ENCODE measurements around the gene MPP3. TPM values are rescaled to one million over a fixed set of nuclear protein-coding genes. Genes with fewer than 3 reads are reported as not detected.

Gene MPP3
- total RNA-seq, 1 experiment from 2014 or later: 5.7 TPM

DNA sequence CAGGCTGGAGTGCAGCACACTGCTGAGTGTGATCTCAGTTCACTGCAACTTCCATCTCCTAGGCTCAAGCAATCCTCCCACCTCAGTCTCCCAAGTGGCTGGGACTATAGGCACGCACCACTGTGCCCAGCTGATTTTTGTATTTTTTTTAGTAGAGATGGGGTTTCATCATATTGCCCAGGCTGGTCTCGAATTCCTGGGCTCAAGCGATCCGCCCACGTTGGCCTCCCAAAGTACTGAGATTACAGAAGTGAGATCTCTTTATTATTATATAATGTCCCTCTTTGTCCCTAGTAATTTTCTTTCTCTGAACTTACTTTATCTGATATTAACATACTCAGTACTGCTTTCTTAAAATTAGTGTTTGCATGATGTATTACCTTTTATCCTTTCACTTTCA lies 44.4 kb downstream of the MPP3 start:
- ChIA-PET POLR2A (ENCODE audit: low non-redundant PET) (no interaction called here), CTCF (no interaction called here)
- Histone ChIP-seq H3K27me3 (replicated peaks; ENCODE audit: insufficient read depth, low read depth, low read length, poor library complexity) (no peaks in the 10 kb centered on the region), H3K9me3 (ENCODE audit: low read depth, low read length, poor library complexity, severe bottlenecking) (no peaks in the 10 kb centered on the region), H3K27ac (ENCODE audit: low read depth, low read length, poor library complexity, severe bottlenecking) (no peak overlapping the region), H3K4me1 (ENCODE audit: insufficient read depth, low read length, poor library complexity, severe bottlenecking) (peaks cover 12% of the 10 kb centered on the region), H3K36me3 (ENCODE audit: insufficient read depth, low read length, poor library complexity, severe bottlenecking) (no peaks in the 10 kb centered on the region), H3K4me3 (ENCODE audit: low read depth, low read length, poor library complexity, severe bottlenecking) (no peak overlapping the region)
- no peak for DNase-seq (ENCODE audit: low spot score)
- BruUV-seq (replicated peaks): no TSS peak
- intact Hi-C loops (cut with micrococcal nuclease; ENCODE audit: unreplicated experiment): no loop called here
- TF ChIP-seq EZH2 (IDR thresholded peaks at IDR 0.05; ENCODE audit: borderline replicate concordance, low read depth, low read length, poor library complexity, severe bottlenecking): no peak
- TF ChIP-seq, protein P1, sequence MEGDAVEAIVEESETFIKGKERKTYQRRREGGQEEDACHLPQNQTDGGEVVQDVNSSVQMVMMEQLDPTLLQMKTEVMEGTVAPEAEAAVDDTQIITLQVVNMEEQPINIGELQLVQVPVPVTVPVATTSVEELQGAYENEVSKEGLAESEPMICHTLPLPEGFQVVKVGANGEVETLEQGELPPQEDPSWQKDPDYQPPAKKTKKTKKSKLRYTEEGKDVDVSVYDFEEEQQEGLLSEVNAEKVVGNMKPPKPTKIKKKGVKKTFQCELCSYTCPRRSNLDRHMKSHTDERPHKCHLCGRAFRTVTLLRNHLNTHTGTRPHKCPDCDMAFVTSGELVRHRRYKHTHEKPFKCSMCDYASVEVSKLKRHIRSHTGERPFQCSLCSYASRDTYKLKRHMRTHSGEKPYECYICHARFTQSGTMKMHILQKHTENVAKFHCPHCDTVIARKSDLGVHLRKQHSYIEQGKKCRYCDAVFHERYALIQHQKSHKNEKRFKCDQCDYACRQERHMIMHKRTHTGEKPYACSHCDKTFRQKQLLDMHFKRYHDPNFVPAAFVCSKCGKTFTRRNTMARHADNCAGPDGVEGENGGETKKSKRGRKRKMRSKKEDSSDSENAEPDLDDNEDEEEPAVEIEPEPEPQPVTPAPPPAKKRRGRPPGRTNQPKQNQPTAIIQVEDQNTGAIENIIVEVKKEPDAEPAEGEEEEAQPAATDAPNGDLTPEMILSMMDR (conservative IDR thresholded peaks at IDR 0.05; ENCODE audit: low read depth, low read length): no peak

GRCh38 chr17:43787728-43788127 lies 45.2 kb downstream of the MPP3 start:
- no peak overlapping the region for H3K27ac ChIP-seq (ENCODE audit: low read depth, low read length, poor library complexity, severe bottlenecking)
- no peaks in the 10 kb centered on the region for H3K9me3 ChIP-seq (ENCODE audit: low read depth, low read length, poor library complexity, severe bottlenecking)
- H3K4me1 ChIP-seq (ENCODE audit: insufficient read depth, low read length, poor library complexity, severe bottlenecking): peaks cover 12% of the 10 kb centered on the region
- DNase-seq (ENCODE audit: low spot score): peak; percentile 39
- no peak overlapping the region for H3K4me3 ChIP-seq (ENCODE audit: low read depth, low read length, poor library complexity, severe bottlenecking)
- intact Hi-C loops (cut with micrococcal nuclease; ENCODE audit: unreplicated experiment): no loop called here
- CTCF ChIA-PET: interaction anchor here (0.7 kb wide), 1 partner anchor 58 kb away, joined by 4 read pairs; no protein-coding TSS in a partner anchor
- BruUV-seq (replicated peaks): no TSS peak
- no peaks in the 10 kb centered on the region for H3K27me3 ChIP-seq (replicated peaks; ENCODE audit: insufficient read depth, low read depth, low read length, poor library complexity)
- no peaks in the 10 kb centered on the region for H3K36me3 ChIP-seq (ENCODE audit: insufficient read depth, low read length, poor library complexity, severe bottlenecking)
- TF ChIP-seq, protein P1 (conservative IDR thresholded peaks at IDR 0.05; ENCODE audit: low read depth, low read length): no peak
- no peak for TF ChIP-seq EZH2 (IDR thresholded peaks at IDR 0.05; ENCODE audit: borderline replicate concordance, low read depth, low read length, poor library complexity, severe bottlenecking)
- POLR2A ChIA-PET (ENCODE audit: low non-redundant PET): no interaction called here

DNA sequence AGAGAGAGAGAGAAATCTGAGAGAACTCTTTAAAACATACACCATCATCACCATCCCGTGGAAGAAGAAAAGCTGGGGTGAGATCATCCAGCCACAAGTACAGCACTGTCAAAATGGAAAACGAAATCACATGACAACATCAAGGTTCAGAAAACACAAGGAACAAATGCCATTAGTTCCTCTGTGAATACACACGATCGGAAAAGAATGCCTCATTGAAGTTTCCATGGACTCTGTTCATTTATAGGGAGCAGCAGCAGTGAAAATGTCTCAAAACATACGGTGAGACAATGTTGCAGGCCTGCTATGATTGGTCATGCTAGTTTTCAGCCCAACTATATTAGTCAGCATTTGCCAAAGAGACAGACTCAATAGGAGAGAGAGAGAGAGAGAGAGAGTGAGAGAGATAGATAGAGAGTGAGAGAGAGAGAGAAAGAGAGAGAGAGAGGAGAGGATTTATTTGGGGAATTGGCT lies 48.3 kb downstream of the MPP3 start:
- Histone ChIP-seq H3K36me3 (ENCODE audit: insufficient read depth, low read length, poor library complexity, severe bottlenecking) (no peaks in the 10 kb centered on the region), H3K4me3 (ENCODE audit: low read depth, low read length, poor library complexity, severe bottlenecking) (no peak overlapping the region), H3K27ac (ENCODE audit: low read depth, low read length, poor library complexity, severe bottlenecking) (no peak overlapping the region), H3K4me1 (ENCODE audit: insufficient read depth, low read length, poor library complexity, severe bottlenecking) (peaks cover 12% of the 10 kb centered on the region), H3K9me3 (ENCODE audit: low read depth, low read length, poor library complexity, severe bottlenecking) (no peaks in the 10 kb centered on the region), H3K27me3 (replicated peaks; ENCODE audit: insufficient read depth, low read depth, low read length, poor library complexity) (no peaks in the 10 kb centered on the region)
- POLR2A ChIA-PET (ENCODE audit: low non-redundant PET): no interaction called here
- intact Hi-C loops (cut with micrococcal nuclease; ENCODE audit: unreplicated experiment): no loop called here
- TF ChIP-seq, protein P1 (conservative IDR thresholded peaks at IDR 0.05; ENCODE audit: low read depth, low read length): no peak
- TF ChIP-seq EZH2 (IDR thresholded peaks at IDR 0.05; ENCODE audit: borderline replicate concordance, low read depth, low read length, poor library complexity, severe bottlenecking): no peak
- no TSS peak for BruUV-seq (replicated peaks)
- CTCF ChIA-PET: no interaction called here
- DNase-seq (ENCODE audit: low spot score): no peak

All from A673 (cell line).